Raji (cell line): ENCODE results near the gene MTNR1A.

Experiments used
- POLR2A ChIP-seq: IDR thresholded peaks from 2 replicates; pipeline ENCODE4 v1.6.1; 2011; ENCODE audit warnings: low read depth, low read length, control low read depth; ENCODE audit not compliant: insufficient read depth

The MTNR1A gene

DNA sequence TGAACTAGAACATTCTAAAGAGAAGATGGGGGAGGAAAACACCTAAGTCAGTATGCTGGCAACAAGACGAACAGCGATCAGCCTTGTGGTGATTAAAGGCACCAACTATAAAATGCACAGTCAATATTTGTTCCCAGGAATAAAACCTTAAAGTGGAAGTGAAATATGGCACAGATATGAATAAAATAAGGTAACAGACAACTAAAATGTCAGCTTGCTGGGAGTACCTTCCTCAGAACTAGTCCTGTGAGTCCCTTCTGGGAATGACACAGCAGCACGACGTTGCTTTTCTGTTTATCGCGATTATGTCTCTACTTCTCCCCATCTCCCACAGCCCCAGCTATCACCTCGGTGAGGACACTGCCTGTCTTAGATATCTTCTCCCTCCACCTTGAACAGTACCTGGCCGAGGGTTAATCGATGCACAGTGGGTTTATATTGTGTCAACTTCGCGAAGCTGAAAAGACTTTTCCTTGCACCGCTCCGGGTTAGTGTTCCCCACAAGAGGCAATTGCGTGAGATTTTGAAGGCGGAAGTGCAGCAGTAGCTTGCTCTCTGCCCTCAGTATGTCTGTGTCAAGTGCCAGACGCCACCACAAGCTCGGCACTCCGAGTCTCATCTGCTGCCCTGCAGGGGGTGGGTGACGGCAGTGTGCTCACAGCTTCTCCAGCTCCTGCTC lies 17.4 kb downstream of the MTNR1A start:
- TF ChIP-seq POLR2A, result no peak

DNA sequence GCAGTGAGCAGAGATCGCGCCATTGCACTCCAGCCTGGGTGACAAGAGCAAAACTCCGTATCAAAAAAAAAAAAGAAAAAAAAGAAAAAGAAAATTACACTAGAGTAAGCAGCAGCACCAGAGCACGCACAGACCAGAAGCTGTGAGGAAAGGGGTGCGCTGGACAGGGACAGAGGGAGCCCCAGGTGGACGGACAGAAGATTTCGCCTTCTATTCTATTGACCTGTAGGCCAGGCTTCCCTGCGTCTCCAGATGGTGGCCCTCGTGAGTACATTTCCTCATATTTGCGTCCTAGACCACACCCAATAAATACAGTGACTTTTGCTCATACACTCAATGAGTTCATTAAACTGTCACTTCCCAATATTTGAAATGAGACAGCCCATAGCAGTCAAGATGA lies 19.1 kb downstream of the MTNR1A start:
- TF ChIP-seq POLR2A, result no peak

DNA sequence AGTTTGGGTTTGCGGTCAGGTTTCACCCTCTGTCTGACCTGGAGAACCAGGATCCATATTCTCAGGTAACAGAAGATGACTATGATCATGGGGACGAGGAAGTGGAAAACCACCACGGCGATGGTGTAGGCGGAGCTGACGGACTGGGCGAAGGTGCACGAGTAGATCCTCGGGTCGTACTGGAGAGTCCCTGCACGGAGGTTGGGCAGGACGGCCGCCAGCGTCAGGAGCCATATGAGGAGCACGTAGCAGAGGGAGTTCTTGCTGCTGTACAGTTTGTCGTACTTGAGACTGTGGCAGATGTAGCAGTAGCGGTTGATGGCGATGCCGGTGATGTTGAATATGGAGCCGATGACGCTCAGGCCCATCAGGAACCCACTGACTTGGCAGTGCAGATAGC lies 21.3 kb downstream of the MTNR1A start:
- TF ChIP-seq POLR2A, result no peak

DNA sequence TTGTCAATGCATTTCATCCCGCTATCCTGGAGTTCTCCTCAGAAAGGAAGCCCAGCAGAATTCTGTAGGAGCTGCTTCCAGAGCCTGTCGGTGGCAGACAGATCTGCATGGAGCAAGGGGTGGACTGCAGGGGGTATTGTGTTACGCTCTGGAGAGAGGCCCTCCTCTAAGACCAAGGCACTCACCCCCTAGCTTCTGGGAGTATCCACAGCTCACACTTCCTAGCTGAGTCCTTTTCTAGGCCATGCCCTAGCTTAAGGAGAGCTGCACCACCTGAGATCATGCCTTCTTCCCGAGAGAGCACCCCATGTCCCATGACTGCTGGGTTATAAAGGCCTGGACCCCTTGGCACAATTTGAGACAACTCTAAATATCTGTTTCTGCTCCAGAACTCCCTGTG lies 39.1 kb downstream of the MTNR1A start:
- no peak for TF ChIP-seq POLR2A

DNA sequence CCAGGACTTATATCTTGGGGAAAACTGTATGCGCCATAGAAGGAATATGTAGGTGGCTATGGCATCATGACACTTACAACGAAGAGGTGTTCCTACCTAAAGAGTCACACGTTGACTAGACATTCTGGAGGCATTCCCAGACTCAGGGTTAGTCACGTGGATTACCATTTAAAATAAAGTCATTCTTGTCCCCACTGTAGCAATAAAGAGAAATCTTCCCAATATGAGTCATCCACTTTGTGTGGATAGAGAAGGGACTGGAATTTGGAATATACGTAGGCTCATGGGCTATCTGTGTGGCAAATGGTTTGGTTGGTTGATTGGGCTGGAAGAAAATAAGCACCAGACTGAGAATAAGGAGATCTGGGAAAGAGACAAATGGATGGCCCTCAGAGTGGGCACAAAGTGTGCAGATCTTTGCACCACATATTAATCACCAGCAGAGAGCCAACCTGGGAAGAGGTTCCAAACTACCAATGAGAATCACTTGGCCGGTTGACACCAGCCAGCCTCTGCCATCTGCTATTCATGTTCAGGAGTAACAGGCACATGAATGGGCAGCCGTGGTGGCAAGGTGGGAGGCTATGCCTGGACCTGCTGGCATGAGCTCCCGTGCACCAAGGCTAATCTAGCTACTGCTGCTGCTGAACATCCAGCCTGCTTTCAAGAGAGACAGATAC lies 41.0 kb downstream of the MTNR1A start:
- no peak for TF ChIP-seq POLR2A

DNA sequence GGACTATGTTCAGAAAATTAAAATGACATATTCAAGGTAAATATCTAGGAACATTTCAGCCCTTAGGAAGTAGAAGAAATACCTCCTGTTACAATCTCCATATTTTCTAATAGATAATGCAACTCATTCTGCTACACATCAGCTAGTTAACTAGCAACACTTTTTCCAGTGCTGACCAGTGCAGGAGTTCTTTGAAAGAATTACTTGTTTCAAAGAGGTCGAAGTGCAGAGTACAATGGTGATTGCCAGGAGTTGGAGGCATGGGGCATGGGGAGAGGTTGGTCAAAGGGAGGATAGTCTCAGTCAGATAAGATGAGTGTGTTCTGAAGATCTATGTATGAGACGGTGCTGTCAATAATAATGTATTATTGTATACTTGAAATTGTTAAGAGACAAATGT lies 53.1 kb downstream of the MTNR1A start:
- no peak for TF ChIP-seq POLR2A

DNA sequence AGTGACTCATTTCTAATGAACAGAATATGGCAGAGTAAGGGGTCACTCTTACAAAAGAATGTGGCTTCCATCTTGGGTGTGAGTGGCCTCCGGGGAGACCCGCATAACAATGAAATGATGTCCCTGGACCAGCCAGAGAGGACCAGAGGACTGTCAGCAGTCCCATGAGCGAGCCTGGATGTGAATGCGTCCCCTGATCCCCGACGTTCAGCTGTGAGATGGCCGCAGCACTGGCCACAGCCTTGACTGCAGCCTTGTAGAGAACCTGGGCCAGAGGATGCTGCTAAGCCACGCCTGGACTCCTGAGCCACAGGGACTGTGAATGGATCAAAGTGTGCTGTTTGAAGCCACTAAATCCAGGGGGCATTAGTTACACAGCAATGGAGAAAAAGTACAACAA lies 53.8 kb downstream of the MTNR1A start:
- no peak for TF ChIP-seq POLR2A

DNA sequence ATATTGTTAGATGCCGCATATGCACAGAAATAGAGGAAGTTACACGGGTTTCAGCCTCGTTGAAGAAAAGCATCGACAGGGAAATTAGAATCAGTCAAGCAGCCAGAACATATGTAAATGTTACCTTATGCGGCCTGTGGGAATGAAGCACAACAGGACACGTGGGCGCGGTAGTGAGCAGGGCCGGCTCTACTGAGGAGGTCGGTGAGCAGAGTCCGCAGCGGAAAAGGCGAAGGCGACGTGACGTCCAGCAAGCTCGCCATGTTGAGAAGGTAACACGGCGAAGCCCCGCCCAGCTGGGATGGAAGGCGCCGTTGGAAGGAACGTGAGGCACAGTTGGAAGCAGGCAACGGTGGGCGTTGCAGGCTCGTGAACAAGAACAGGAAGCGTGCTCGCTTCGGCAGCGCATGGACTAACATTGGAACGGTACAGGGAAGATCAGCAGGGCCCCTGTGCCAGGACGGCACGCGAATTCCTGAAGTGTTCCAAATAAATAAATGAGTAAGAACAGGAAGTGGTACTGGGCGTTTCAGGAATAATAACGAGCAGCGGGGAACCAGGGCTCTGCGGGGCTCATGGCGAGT lies 54.6 kb downstream of the MTNR1A start:
- no peak for TF ChIP-seq POLR2A

DNA sequence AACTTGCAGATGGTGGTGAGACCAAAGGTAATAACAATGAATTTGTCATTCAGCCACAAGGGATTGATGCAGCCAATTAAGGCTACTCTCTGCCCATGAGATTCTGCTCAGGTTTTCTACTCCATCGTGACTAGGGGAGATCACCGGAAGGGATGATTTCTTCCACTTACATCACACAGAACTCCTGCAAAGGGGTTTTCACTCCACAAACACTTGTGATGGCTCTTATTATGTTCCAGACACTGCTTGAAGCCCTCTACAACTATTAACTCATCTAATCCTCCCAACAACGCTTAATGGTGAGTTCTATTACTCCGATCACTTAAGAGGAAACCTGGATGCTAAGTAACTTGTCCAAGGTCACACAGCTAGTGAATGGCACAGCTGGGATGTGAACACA lies 55.9 kb downstream of the MTNR1A start:
- no peak for TF ChIP-seq POLR2A

DNA sequence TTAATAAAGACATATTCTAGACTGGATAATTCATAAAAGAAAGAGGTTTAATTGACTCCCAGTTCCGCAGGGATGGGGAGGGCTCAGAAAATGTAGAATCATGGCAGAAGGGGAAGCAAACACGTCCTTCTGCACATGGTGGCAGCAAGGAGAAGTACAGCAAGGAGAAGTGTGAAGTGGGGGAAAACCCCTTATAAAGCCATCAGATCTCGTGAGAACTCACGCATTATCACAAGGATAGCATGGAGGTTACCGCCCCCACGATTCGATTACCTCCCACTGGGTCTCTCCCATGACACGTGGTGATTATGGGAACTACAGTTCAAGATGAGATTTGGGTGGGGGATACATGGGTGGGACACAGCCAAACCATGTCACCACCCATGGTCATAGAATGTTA lies 58.3 kb downstream of the MTNR1A start:
- TF ChIP-seq POLR2A, result no peak

DNA sequence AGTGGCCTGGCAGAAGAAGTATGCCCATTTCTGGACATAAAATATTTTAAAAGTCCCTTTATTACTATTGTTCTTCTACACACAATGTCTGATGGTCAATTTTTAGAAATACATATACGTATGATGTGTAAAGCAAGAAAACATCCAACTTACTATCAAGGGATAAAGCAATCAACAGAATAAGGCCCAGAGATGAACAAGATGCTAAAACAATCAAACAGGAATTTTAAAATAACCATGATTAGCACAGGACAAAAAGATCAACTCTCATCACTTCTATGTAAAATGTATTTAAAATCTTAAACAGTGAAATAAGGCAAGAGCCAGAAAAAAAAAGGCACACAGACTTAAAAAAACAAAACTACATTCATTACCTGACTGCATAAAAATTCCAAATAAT lies 60.9 kb downstream of the MTNR1A start:
- TF ChIP-seq POLR2A, result no peak

DNA sequence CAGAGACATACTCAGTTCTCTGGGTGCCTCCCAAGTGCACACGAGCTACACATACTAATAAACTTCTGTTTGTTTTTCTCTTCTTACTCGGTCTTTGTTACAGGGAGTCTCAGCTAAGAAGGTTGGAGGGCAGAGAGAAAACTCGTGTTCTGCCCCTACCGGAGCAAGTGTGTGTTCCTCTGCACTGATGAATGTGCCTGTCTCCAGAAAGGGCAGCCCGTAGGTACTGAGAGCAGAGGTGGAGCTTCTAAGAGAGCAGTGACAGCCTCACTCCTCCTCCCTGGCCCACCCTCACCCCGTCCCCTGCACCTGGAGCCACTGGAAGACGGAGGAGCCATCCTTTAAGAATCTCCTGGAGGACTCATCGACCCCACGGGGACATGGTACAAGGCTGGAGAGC lies 67.6 kb downstream of the MTNR1A start:
- TF ChIP-seq POLR2A, result no peak

DNA sequence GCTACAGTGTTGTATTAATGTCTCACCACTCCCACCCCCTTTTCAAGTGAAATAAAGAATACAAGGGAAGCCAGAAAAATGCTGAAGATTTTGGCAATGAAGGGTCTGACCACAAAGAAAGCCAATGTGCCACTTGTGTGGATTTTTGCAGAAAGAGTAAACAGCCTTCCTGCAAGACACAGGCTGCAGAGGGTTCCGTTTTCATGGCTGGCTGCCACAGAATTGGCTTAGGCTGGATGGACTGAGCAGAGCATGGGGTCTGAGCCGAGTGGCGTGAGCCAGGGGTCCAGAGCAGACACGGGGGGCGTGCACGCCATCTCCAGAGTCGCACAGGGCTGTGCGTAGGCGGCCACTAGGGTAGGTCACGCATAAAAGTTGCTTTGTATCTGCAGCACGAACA lies 69.2 kb downstream of the MTNR1A start:
- no peak for TF ChIP-seq POLR2A

DNA sequence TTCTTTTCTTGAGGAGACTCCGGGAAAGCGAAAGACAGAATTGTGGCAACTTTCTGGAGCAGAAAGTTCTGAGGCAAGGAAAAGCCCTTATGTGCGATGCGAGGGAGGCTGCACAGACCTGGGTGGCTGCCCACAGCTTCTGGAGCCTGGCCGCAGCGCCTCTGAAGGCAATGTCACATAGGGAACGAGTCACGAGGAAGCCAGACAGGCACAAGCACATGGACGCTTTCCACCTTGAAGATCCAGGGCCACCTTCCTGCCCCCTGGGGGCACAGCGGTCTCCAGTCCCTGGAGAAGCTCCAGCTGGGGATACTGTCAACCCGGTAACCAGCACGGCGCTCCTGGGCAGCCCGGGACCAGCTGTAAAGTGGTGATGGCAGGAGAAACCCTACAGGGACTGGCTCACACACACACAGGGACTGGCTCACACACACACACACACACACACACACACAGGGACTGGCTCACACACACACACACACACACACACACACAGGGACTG lies 69.8 kb downstream of the MTNR1A start:
- TF ChIP-seq POLR2A, result no peak

DNA sequence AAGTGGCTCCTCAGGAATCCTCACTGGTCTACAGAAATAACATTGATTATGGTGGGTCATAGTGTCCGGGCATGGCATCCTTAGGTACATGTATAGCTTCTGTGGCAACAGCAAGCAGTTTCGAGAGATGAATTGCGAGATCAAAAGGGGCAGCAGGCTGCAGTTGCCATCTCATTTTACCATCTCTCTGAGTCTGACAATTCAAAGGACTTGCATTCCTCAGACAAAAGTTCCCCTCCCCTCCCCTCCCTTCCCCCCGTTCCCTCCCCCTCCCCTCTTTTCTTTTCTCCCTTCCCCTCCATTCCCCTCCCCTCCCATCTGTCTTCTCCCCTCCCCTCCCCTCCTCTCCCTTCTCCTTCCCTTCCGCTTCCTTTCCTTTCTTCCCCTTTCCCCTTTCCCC lies 70.2 kb downstream of the MTNR1A start:
- TF ChIP-seq POLR2A, result no peak

DNA sequence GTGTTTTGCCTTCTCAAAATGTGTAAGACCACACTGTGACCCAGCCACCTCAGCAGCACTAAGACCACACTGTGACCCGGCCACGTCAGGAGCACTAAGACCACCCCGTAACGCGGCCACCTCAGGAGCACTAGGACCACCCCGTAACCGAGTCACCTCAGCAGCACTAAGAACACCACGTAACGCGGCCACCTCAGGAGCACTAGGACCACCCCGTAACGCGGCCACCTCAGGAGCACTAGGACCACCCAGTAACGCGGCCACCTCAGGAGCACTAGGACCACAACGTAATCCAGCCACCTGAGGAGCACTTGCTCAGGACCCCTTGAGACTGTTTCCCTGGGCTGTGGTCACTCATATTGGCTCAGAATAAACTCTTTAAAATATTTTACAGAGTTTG lies 71.7 kb downstream of the MTNR1A start:
- no peak for TF ChIP-seq POLR2A
